Loucy (cell line): ENCODE measurements around the gene RHOT2.

Experiments used
- H2AFZ ChIP-seq: fragments of 200-600 bp; sonication (generic); 2 replicates; pipeline ENCODE4 v1.6.0; 2016; ENCODE audit warnings: antibody characterized with exemption, mild to moderate bottlenecking, low read length, moderate library complexity
- H3F3A ChIP-seq: fragments of 200-600 bp; 2 replicates; pipeline ENCODE4 v1.6.0; 2016; ENCODE audit warnings: antibody characterized with exemption, low read depth, mild to moderate bottlenecking
- H3K27me3 ChIP-seq: fragments of 200-600 bp; sonication (generic); 2 replicates; pipeline ENCODE4 v1.6.1; 2014; ENCODE audit warnings: low read length, mild to moderate bottlenecking; ENCODE audit not compliant: insufficient read depth, poor library complexity, severe bottlenecking
- H3K36me3 ChIP-seq: fragments of 200-600 bp; sonication (generic); 2 replicates; pipeline ENCODE4 v1.6.1; 2016; ENCODE audit warnings: low read length; ENCODE audit not compliant: insufficient read depth
- H3K4me1 ChIP-seq: fragments of 200-600 bp; sonication (generic); 2 replicates; pipeline ENCODE4 v1.5.1; 2014; ENCODE audit warnings: low read length, mild to moderate bottlenecking; ENCODE audit not compliant: insufficient read depth, poor library complexity, severe bottlenecking
- H3K4me2 ChIP-seq: fragments of 200-600 bp; sonication (generic); 2 replicates; pipeline ENCODE4 v1.6.0; 2014; ENCODE audit warnings: antibody characterized with exemption, low read length, low read depth, mild to moderate bottlenecking; ENCODE audit not compliant: poor library complexity, severe bottlenecking
- H3K4me3 ChIP-seq: fragments of 200-600 bp; sonication (generic); 2 replicates; pipeline ENCODE4 v1.5.1; 2014; ENCODE audit warnings: low read length, mild to moderate bottlenecking, mixed read lengths; ENCODE audit not compliant: poor library complexity, severe bottlenecking
- H3K79me2 ChIP-seq: fragments of 200-600 bp; sonication (generic); 2 replicates; pipeline ENCODE4 v1.6.1; 2014; ENCODE audit warnings: low read length; ENCODE audit not compliant: insufficient read depth
- H3K9ac ChIP-seq: fragments of 200-600 bp; sonication (generic); 2 replicates; pipeline ENCODE4 v1.6.0; 2014; ENCODE audit warnings: mild to moderate bottlenecking, low read depth, low read length, moderate library complexity; ENCODE audit not compliant: poor library complexity, severe bottlenecking
- H3K9me2 ChIP-seq: fragments of 200-600 bp; sonication (generic); replicated peaks from 2 replicates; pipeline ENCODE4 v1.6.1; 2016; ENCODE audit warnings: low read depth, low read length, mixed read lengths
- H3K9me3 ChIP-seq: fragments of 200-600 bp; sonication (generic); 2 replicates; pipeline ENCODE4 v1.6.1; 2014; ENCODE audit warnings: mild to moderate bottlenecking, antibody characterized with exemption, low read length, low read depth; ENCODE audit not compliant: insufficient read depth
- H4K20me1 ChIP-seq: fragments of 200-600 bp; sonication (generic); 2 replicates; pipeline ENCODE4 v1.6.0; 2014; ENCODE audit warnings: antibody characterized with exemption, low read length, mild to moderate bottlenecking; ENCODE audit not compliant: insufficient read depth, poor library complexity, severe bottlenecking
- CTCF ChIP-seq: fragments of 200-600 bp; sonication (generic); conservative IDR thresholded peaks from 2 replicates; pipeline ENCODE4 v1.5.1; 2014; ENCODE audit warnings: mild to moderate bottlenecking, antibody characterized with exemption, low read length
- EZH2phosphoT487 ChIP-seq: fragments of 200-600 bp; IDR thresholded peaks from 2 replicates; pipeline ENCODE4 v1.6.1; 2018; ENCODE audit warnings: antibody characterized with exemption, mild to moderate bottlenecking, moderate library complexity, borderline replicate concordance

Gene RHOT2

GRCh38 chr16:719815-720446 lies 52.0 kb downstream of the RHOT2 start:
- H4K20me1 ChIP-seq, result no peaks in the 10 kb centered on the region
- H3K9ac ChIP-seq, result peak overlapping the region; percentile 91
- TF ChIP-seq CTCF (no peak), EZH2phosphoT487 (no peak)
- H3K79me2 ChIP-seq, result no peaks in the 10 kb centered on the region
- H3K4me1 ChIP-seq, result peaks cover 7% of the 10 kb centered on the region
- no peaks in the 10 kb centered on the region for H3K9me3 ChIP-seq
- no peaks in the 10 kb centered on the region for H3K36me3 ChIP-seq
- H2AFZ ChIP-seq, result 0 out of 2 replicates have a peak overlapping the region, but pooled peaks have one; percentile 73
- H3K9me2 ChIP-seq, result no peaks in the 10 kb centered on the region
- peak overlapping the region; percentile 83 for H3K4me3 ChIP-seq
- no peaks in the 10 kb centered on the region for H3F3A ChIP-seq
- no peaks in the 10 kb centered on the region for H3K27me3 ChIP-seq
- peak overlapping the region; percentile 85 for H3K4me2 ChIP-seq

- Histone ChIP-seq H2AFZ (peak overlapping the region; percentile 73; the same call in 1 of the 2 replicates), H4K20me1 (no peaks in the 10 kb centered on the region), H3K4me1 (peaks cover 7% of the 10 kb centered on the region)
These were observed 52.6 kb downstream of the RHOT2 start for GRCh38 chr16:720447-720989.

GRCh38 chr16:720990-721764 lies 53.2 kb downstream of the RHOT2 start, which contains the start of gene ANTKMT:
ANTKMT (plus strand) TSS chr16:721146; CDS start chr16:721275, 129 bp downstream.
- Histone ChIP-seq H3F3A (no peaks in the 10 kb centered on the region), H2AFZ (peak within 1 kb of the TSS; percentile 73; the same call in 1 of the 2 replicates), H3K79me2 (no peaks in the 10 kb centered on the region), H3K9me2 (no peaks in the 10 kb centered on the region), H3K4me1 (peaks cover 7% of the 10 kb centered on the region), H3K4me3 (peak within 1 kb of the TSS; percentile 83), H3K27me3 (no peaks in the 10 kb centered on the region), H3K9ac (peak within 1 kb of the TSS; percentile 91), H3K36me3 (no peaks in the 10 kb centered on the region), H4K20me1 (no peaks in the 10 kb centered on the region), H3K4me2 (peak within 1 kb of the TSS; percentile 85), H3K9me3 (no peaks in the 10 kb centered on the region)
- TF ChIP-seq EZH2phosphoT487, result no peak
- TF ChIP-seq CTCF, result no peak

More at GRCh38 chr16:720447-720989, 52.6 kb downstream of the RHOT2 start:
- Histone ChIP-seq H3K9me3 (no peaks in the 10 kb centered on the region), H3K9me2 (no peaks in the 10 kb centered on the region), H3K79me2 (no peaks in the 10 kb centered on the region), H3K36me3 (no peaks in the 10 kb centered on the region), H3F3A (no peaks in the 10 kb centered on the region), H3K27me3 (no peaks in the 10 kb centered on the region), H3K9ac (peak overlapping the region; percentile 91), H3K4me2 (peak overlapping the region; percentile 85), H3K4me3 (peak overlapping the region; percentile 83)
- TF ChIP-seq EZH2phosphoT487 (no peak), CTCF (0 out of 2 replicates have a peak, but pooled peaks have one; percentile 19)
